GM18508 (cell line): ENCODE results near the gene PRLR.
A peak's percentile ranks its signal among the peaks of the same experiment; 100 is the strongest.
"Not testable (repeated sequence)": the region's sequence is repeated elsewhere in the genome, so short reads cannot be mapped to it uniquely, and the experiment has no call there.

Experiments
- ATAC-seq: cut with Tn5 transposase; IDR thresholded peaks from one replicate; pipeline ENCODE4 v1.9.1; 2021; ENCODE audit warnings: moderate number of reproducible peaks; ENCODE audit not compliant: insufficient read depth, unreplicated experiment

Gene PRLR

DNA sequence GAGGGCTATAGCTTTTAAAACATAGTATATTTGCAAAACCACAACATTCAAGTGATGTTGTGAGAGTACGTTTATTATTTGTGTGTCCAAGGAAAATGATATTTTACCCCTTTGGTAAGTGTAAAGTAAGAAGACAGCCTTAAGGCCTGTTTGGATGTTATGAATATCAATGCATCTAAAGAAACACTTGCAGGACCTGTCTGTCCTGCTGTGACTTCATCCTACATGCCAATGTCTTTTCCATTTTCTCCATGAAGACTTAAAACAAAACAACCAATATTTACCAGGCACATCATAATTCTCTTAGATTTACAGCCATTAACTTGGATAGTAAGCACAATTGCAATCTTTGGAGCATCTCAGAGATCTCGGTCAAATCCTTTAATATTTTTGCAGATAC, 29.0 kb downstream of the PRLR start:
- ATAC-seq: no peak

DNA sequence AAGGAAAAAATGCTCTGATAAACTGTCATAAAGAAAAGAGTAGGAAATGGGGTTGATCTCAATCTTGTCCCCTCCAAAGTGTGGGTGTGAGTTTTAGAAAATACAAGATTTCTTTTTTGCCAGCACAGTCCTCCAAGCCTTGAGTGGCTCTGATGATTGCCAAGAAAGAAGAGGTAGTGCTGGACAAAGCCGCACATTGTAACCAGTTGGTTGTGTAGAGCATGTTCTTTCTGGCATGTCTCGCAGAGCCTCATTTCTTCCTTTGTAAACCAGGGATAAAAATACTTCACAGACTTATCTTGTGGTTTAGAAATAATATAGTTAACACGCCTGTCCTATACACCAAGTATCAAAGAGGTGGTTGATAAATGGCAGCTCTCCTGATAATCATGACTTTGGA, 30.4 kb downstream of the PRLR start:
- ATAC-seq: no peak

DNA sequence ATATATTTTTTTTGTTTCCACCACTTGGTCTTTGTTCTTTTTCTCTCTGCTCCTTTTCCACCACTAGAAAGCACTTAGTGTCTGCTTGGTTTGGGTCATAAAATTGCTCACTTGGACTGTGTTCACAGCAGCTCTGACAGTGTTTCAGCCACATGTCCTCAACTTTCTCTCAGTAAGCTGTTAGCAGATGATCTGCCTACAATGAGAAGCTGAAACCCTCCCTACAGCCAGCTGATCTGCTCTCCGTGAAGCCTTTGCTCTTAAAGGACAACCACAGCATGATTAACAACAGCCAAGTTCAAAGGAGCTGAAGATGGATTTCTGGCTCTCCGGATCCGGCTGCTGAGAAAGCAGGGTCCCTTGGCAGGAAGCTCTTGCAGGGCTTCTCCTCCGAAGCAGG, 31.6 kb downstream of the PRLR start:
- ATAC-seq: no peak

DNA sequence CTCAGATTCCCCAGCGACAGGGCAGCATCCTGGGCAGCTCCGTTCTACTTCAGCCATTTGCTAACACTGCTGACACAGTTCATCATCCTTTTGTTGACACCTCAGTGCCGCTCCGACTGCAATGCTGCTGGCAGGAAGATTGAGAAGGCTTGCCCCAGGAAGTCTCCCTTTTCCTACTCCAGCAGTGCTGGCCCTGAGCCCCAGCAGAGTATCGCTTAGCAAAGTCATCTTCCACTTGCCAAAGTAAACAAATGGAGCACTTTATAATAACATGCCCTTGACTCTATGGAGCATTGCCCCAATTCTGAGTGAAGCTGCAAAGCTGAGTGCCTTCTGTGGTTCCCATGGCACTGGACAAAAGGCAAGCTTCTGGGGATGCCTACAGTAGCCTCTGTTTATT, 32.2 kb downstream of the PRLR start:
- ATAC-seq: no peak

DNA sequence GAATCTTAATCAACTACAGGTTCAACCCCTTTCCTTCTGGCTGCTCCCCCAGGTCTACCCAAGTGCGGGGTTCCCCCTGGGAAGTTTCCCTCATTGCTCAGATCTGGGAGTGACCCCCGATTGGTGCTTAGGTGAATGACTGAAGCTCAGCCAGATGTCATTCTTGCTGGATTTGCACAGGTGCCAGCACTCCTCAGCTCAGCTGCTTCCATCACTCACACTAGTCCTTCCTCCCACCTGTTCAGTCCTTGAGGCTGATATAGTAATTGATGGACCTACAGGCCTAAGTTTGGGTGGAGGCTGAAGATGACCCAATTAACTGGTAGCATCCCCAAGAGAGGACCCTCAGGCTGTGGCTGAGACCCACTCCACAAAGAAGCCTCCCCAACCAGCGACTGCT, 32.9 kb downstream of the PRLR start:
- no peak for ATAC-seq

DNA sequence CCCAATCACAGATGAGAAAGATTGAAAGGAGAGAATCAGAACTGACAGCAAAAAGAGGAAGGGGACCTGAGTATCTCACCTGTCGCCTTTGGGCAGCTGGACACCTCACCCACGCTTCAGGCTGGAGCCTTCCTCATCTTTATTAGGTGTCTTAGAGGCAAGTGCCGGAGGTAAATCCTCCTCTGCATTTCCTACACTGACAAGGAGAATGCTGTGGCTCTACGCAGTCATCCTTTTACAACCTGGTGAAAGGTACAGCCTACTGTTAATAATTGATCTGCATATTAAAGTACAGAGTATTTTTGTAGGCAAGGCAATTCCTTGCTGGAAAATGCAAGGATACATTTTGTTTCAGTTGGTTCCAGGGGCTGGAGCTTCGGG, 34.8 kb downstream of the PRLR start:
- no peak for ATAC-seq

DNA sequence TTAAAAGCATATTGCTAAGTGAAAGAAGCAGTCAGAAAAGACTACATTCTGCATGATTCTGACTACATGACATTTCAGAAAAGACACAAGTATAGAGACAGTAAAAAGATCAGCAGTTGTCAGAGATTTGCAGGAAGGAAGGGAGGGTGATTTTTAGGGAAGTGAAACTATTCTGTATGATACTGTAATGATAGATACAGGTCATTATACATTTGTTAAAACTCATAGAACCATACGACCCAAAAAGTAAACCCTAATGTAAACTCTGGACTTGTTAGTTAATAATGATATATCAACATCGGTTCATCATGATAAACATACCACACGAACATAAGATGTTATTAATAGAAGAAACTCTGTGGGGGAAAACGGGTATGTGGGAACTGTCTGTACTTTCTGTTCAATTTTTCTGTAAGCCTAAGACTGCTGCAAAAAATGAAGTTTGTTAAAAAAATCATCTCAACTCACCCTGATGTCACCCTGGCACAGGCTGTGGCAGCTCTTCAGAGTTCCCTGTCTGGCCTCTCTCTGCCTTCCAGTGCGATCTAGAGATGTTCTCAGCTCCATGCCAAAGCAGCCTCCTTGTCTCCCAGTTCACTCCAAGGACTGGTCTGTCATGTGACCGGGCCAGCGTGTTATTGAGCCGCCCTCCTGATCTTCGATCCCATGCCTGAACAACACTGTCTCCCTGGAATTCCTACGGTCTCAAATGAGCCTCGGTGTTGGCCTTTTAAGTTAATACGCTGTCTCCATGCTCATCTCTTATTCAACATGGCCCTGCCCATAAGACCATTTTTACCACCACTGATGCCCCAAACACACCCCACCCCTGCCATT, 35.4 kb downstream of the PRLR start:
- peak; percentile 92 for ATAC-seq

DNA sequence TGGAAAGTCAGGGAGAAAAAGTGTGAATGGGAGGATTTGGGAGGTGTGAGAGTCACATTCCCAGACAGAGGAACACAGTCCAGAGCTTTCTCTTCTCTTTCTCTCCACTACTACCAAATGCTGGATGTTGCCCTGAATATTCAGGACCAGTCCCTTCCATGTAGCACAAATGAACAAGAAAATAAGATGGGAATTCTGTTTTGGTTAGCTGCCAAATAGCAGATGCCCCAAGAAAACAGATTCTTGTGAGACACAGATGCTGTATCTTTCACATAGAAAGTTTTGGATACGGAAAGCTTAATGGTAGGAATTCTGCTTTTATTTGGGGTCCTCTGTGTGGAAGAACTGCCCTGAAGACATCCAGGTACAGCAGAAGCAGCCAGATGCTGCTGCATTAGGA, 37.8 kb downstream of the PRLR start:
- no peak for ATAC-seq

DNA sequence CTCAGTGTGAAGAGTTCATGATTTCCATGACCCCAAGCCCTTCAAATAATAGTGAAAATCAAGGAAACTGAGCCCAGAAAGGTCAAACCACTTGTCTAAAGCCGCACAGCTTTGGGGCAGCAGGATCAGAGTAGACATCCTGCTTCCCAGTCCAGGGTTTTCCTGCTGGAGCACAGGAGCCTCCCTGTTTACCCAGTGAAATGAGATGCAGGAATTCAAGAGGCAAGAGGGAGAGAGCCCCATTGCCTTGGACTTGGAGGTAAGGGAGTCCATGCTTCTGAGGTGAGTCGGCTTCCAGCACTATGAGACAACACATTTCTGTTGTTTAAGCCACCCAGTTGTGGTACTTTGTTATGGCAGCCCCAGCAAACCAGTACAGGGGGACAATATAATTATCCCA, 40.5 kb downstream of the PRLR start:
- not testable (repeated sequence) for ATAC-seq

DNA sequence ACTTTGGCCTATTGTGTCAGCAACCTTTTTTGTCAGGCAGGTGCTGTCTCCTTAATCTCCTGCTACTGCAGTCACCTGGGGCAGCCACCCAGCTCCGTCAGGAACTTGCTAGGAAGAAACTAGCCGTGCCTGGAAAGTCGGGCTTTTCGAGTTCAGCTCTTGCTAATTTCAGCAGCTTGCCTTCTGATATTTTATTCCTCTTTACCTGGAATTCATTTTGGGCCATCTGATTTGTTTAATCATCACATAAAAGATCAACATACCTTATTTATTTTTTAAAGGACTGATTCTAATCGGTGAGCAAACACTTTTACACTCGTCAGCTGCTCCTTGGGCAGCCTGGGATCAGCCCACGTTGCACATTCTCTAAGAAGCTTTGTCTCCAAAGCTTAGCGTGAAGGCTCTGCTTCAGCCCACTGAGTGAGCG, 42.2 kb downstream of the PRLR start:
- no peak for ATAC-seq

DNA sequence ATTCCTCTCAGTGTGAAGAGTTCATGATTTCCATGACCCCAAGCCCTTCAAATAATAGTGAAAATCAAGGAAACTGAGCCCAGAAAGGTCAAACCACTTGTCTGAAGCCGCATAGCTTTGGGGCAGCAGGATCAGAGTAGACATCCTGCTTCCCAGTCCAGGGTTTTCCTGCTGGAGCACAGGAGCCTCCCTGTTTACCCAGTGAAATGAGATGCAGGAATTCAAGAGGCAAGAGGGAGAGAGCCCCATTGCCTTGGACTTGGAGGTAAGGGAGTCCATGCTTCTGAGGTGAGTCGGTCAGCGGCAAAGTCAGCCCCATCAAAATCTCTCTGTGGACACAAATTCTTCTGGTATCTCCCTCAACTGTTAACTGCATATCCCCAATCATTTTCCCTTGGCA, 42.7 kb downstream of the PRLR start:
- not testable (repeated sequence) for ATAC-seq

DNA sequence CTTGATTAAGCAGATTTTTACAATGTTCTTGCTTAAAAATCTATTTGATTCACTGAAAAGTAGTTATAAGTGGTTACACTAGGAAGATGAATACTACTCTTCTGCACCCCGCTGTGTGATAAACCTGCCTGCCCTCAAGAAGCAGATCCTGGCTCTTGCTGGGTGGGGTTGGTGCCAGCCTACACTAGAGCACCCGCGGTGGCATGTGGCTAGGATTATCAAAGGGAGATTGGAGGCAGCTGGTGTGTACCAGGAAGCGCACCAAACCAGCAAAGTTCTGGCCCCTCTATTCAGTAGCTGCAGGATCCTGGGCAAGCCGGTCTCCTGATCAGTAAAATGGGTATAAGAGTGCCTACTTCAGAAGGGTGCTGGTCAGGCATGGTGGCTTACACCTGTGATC, 43.5 kb downstream of the PRLR start:
- no peak for ATAC-seq

DNA sequence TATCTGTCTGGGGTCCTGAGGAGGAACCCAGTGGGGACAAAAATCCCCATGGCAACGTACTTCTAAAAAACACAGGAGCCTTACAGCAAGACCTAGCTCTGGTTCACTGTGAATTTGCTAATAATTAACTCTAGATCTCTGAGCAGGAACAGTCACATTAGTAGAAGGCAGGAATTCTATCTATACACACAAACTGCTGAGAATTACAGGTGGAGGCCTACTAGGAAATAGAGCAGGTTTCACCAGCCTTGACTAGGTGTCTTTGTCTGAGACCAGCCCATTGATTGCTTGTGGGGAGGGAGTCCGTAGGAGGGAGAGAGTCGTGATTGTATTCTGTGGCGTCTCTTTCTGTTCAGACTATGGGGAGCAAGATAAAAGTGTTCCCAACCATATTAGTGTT, 44.8 kb downstream of the PRLR start:
- no peak for ATAC-seq

DNA sequence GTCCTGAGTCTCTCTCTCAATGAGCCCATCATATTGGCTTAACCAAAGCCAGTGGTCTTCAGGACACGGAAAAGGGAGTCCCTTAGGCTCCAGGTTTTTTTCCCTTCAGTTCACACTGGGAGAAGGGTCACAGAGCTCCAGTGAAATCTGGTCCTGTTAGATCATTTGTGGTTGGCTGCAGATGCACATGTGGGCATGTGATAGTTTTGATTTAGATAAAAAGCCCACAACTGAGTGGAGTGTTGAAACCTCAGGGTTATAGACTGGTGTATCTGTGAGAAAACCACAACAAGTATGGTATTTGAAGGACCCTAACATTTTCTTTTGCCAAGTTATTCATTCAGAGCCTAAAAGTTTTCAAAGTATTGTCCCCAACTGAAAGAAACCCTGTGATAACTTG, 46.7 kb downstream of the PRLR start:
- ATAC-seq: no peak

DNA sequence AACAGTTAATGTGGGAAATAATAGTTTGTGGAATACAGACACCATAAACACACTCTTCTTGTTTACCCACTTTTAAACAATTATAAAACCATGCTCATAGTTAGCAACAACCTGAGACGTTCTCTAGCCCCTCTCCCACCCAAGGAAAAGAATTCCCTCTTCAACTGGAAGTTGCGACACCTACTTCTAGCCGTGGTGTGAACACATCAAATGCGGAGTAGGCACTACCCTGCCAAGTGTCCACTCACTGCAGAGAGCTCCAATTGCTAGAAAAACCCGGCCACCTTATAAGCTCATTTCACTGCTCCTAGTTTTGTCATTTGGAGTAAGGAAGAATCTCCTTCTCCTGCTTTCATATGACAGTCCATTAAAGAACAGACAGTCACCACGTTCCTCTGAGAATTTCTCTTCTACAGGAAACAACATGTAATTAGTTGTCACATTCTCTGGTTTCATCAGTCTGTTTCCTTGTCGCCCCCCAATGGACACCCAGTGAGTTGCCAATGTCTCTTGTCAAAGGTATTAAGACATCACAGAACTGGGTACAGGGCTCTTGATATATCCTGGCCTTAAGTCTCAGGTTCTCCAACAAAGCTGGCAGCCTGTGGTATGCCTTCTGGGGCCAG, 47.3 kb downstream of the PRLR start:
- ATAC-seq: peak; percentile 67

DNA sequence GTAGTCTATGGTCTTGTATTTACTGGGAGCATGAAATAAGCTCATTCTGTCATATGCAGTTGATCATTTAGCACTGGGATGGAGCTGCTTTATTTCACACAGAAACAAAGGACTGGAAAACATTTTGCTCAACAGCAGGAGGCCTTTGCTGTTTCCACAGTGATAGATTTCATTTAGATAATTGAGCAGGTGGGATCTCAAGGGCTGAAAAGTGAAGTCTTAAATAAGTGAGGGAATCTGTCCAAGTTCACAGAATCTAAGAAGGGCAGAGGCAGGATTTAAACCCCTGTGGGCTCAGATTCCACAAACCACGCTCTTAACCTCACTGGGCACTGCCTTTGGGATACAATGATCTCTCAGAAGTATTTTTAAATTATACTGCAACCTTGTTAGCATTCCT, 47.8 kb downstream of the PRLR start:
- ATAC-seq: no peak

DNA sequence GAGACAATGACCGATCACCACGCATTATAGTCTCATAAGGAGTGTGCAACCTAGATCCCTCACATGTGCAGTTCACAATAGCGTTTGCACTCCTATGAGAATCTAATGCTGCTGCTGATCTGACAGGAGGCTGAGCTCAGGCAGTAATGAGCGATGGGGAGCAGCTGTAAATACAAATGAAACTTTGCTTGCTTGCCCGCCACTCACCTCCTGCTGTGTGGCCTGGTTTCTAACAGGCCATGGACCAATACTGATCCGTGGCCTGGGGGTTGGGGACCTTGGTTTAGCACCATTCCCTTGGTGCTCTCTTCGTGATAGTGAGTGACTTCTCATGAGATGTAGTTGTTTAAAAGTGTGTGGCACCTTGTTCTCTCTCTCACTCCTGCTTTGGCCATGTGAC, 50.2 kb downstream of the PRLR start:
- ATAC-seq: no peak

DNA sequence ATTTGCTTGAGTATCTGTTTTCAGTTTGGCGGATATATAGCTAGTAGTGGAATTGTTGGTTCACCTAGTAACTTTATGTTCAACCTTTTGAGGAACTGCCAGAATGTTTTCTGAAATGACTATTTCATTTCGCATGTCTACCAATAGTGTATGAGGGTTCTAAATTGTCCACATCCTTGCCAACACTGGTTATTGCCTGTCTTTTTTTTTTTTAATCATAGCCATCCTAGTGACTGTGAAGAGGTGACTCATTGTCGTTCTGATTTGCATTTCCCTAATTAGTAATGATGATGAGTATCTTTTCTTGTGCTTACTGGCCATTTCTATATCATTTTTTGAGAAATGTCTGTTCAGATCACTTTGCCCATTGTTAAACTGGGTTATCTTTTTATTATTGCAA, 52.5 kb downstream of the PRLR start:
- no peak for ATAC-seq

DNA sequence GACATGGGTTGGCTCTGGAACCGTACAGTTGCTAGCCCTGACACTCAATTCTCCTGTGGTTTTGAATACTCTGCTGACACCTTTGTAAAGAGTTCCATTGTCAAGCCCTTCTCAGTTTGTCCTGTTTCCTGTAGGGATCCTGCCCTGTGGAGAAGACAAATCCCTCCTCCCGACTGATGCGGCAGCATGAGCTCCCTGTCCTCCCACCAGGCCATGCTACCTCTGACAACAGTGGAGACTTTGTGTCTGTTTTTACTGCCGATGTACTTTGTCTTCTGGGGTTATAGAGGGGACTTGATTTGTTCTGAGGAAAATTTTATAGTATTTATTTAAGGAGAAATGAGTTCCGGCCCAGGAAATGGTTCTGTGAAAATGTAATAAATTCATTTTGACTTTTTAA, 57.8 kb downstream of the PRLR start:
- no peak for ATAC-seq

DNA sequence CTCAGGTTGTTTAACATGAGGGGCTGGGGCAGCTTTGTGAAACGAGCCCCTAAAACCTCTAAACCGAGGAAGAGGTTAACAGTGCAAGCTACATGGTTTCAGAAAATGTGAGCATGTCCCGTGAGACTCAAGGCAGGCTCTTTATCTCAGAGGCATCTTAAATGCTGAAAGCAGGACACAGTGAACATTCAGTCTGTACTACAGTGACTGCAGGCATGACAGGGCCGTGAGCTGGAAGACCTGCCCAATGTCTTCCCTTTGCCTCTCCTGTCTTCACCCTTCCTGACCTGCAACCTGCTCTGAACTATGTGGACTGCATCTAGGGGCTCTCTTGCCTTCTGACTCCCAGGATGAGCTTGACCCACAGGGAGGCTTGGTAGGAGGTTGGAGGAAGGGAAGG, 58.3 kb downstream of the PRLR start:
- ATAC-seq: no peak

DNA sequence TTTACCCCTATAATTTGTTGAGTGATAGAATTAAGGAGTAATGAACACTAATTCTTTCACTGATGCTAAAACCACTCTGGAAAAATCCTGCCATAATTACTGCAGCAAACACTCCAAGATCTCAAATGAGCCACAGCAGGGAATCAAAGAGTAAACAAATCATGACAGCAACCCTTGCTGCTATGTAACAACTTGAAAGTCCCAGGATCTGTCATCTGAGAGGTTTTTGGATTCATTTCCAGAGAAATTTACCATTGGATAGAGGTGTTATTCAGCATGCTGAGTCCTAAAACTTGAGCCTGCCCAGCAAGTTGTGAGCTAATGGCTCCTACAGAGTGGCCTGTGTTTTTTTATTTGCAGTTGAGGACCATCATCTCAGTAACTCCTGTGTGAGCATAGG, 59.2 kb downstream of the PRLR start:
- ATAC-seq: no peak

DNA sequence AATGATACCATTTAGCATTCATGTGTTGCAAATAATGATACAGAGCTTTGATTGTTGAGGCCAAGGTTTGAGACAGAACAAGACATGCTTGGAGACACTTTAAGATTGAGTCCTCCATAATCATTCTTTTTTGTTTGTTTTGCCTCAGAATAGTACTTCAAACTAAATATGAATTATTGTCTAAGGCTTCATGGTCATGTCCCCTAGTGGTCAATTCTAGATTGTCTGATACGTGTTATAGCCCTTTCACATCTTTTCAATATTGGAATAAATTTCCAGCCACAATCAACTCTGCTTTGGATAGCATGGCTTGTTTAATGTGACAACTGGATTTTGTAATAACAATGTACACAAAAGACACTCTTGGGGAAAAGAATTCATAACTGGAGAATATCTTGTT, 64.2 kb downstream of the PRLR start:
- no peak for ATAC-seq
